NT2/D1 (cell line): Measurements from ENCODE around the gene ATP8B1.

ENCODE experiments used
- DNase-seq: peaks from one replicate; pipeline ENCODE4 v3.0.0-alpha.2; 2011; ENCODE audit warnings: low read depth, low spot score
- H3K27me3 ChIP-seq: 2 replicates; pipeline ENCODE4 v1.6.0; 2011; ENCODE audit warnings: mild to moderate bottlenecking; ENCODE audit not compliant: insufficient read length, insufficient read depth
- H3K36me3 ChIP-seq: 2 replicates; pipeline ENCODE4 v1.6.1; 2011; ENCODE audit warnings: mild to moderate bottlenecking, low read length, mixed read lengths; ENCODE audit not compliant: insufficient read depth, insufficient read length
- H3K4me1 ChIP-seq: 2 replicates; pipeline ENCODE4 v1.5.1; 2011; ENCODE audit not compliant: insufficient read depth, insufficient read length
- H3K4me3 ChIP-seq: 2 replicates; pipeline ENCODE4 v1.5.1; 2011; ENCODE audit warnings: low read depth; ENCODE audit not compliant: insufficient read length
- H3K9ac ChIP-seq: 2 replicates; pipeline ENCODE4 v1.6.0; 2011; ENCODE audit warnings: low read depth; ENCODE audit not compliant: insufficient read length
- H3K9me3 ChIP-seq: 2 replicates; pipeline ENCODE4 v1.5.1; 2011; ENCODE audit warnings: mild to moderate bottlenecking, low read length; ENCODE audit not compliant: insufficient read depth
- SUZ12 ChIP-seq: IDR thresholded peaks from 2 replicates; pipeline ENCODE4 v1.6.1; 2011; ENCODE audit not compliant: insufficient read length, insufficient read depth; ENCODE audit errors: extremely low read depth
- YY1 ChIP-seq: IDR thresholded peaks from 2 replicates; pipeline ENCODE4 v1.6.1; 2011; ENCODE audit not compliant: insufficient read length, insufficient read depth
- ZNF274 ChIP-seq: IDR thresholded peaks from 2 replicates; pipeline ENCODE4 v1.6.1; 2011; ENCODE audit warnings: mild to moderate bottlenecking, low read depth, low read length

ATP8B1 gene

GRCh38 chr18:57710226-57710625 is 92.9 kb downstream of the ATP8B1 start:
- H3K9ac ChIP-seq, result no peak overlapping the region
- no peaks in the 10 kb centered on the region for H3K27me3 ChIP-seq
- H3K4me3 ChIP-seq, result no peak overlapping the region
- H3K9me3 ChIP-seq, result no peaks in the 10 kb centered on the region
- DNase-seq, result no peak
- H3K4me1 ChIP-seq, result no peaks in the 10 kb centered on the region
- no peaks in the 10 kb centered on the region for H3K36me3 ChIP-seq
- TF ChIP-seq SUZ12 (no peak), ZNF274 (no peak), YY1 (no peak)

DNA sequence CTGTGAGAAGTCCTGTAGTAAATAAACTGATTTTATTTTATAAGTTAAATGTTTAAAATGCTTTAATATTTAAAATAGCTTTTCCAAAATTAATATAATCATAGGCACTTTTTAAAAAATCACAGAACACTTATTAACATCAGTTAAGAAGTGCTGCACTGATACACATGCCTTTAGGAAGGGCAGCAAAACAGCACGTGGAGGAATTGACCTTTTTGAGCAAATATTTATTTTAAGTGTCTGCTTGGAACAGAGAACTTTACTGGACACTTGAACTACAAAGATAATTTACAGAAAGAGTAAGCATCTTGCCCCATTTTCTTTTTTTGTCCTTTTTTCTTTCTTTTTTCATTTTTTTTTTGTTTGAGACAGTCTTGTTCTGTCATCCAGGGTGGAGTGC is 93.8 kb downstream of the ATP8B1 start:
- DNase-seq, result no peak
- Histone ChIP-seq H3K36me3 (no peaks in the 10 kb centered on the region), H3K9me3 (no peaks in the 10 kb centered on the region), H3K4me3 (no peak overlapping the region), H3K4me1 (no peaks in the 10 kb centered on the region), H3K27me3 (no peaks in the 10 kb centered on the region), H3K9ac (no peak overlapping the region)
- TF ChIP-seq ZNF274, result no peak
- TF ChIP-seq SUZ12, result no peak
- TF ChIP-seq YY1, result no peak

DNA sequence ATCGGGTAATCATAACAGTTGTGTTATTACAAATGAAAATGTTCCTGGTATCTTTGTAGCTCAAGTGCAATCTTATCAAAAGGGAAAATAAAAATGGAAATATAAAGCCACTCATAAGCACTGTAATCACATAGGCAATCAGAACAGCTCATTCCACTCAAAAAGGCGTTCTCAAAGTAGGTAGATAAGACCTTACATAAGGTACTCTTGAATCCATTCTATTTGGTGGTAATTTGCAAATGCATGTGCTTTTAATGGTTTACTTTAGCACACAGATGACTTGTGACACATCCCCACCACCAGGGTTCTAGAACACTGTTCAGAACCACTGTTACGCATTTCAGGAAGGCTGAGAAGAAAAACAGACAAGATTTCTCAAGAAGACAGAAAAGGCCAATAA is 94.8 kb downstream of the ATP8B1 start:
- H3K36me3 ChIP-seq, result no peaks in the 10 kb centered on the region
- H3K4me3 ChIP-seq, result no peak overlapping the region
- H3K27me3 ChIP-seq, result no peaks in the 10 kb centered on the region
- no peaks in the 10 kb centered on the region for H3K9me3 ChIP-seq
- H3K4me1 ChIP-seq, result no peaks in the 10 kb centered on the region
- no peak overlapping the region for H3K9ac ChIP-seq
- TF ChIP-seq SUZ12 (no peak), ZNF274 (no peak), YY1 (no peak)
- DNase-seq, result no peak

GRCh38 chr18:57705832-57706595 is 97.1 kb downstream of the ATP8B1 start:
- no peaks in the 10 kb centered on the region for H3K36me3 ChIP-seq

DNA sequence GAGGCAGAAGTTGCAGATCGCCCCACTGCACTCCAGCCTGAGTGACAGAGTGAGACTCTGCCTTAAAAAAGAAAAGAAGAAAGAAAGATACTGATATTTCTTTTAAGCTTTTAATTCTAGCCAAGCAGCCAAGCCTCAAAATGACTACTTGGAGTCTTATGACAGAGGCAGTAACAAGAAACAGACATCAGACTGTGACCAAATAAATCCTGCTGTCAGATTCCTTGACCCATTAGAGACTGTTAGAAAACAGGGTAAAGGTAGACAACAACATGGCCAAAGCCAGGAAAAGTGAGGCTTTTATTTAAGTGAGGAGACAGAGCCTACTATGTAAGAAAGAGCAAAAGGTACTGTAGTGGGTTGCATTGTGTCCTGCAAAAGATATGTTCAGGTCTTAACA is 98.1 kb downstream of the ATP8B1 start:
- Histone ChIP-seq H3K4me1 (no peaks in the 10 kb centered on the region), H3K9ac (no peak overlapping the region), H3K9me3 (no peaks in the 10 kb centered on the region), H3K27me3 (no peaks in the 10 kb centered on the region), H3K36me3 (no peaks in the 10 kb centered on the region), H3K4me3 (no peak overlapping the region)
- no peak for DNase-seq
- TF ChIP-seq SUZ12, result no peak
- no peak for TF ChIP-seq ZNF274
- TF ChIP-seq YY1, result no peak

More at GRCh38 chr18:57705832-57706595, 97.1 kb downstream of the ATP8B1 start:
- Histone ChIP-seq H3K9me3 (no peaks in the 10 kb centered on the region), H3K4me1 (no peaks in the 10 kb centered on the region), H3K27me3 (no peaks in the 10 kb centered on the region), H3K4me3 (no peak overlapping the region), H3K9ac (no peak overlapping the region)
- DNase-seq, result no peak
- no peak for TF ChIP-seq SUZ12
- no peak for TF ChIP-seq ZNF274
- TF ChIP-seq YY1, result no peak

DNA sequence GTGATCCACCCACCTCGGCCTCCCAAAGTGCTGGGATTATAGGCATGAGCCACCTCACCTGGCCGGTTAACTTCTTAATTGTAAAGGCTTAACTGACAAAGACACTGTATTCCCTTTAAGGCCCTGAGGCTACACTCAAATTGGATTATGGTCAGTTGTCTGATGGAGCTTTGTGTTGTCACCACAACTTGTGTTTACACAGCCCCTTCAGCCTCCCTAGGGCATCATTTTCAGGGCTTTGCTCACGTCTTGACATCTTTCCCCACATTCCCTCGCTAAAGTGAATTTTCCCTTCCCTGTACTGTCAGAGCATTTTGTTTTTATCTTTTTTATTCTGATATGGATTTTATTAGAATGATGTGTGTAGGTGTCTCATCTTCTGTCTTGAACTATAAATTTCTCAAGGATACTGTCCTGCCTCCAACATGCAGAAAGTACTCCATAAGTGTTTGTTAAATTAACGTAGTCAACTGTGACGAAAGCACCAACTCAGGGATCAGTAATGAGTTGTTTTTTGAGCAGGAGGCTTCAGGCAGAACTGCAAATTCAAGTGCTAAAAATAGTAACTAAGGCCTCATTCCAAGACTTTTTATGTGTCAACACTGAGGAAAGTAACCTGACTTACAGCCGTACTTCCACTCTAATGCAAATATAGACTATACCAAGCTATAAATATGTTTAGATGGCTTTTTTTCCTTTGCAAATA is 104.4 kb downstream of the ATP8B1 start:
- TF ChIP-seq ZNF274 (no peak), SUZ12 (no peak), YY1 (no peak)
- no peak for DNase-seq

DNA sequence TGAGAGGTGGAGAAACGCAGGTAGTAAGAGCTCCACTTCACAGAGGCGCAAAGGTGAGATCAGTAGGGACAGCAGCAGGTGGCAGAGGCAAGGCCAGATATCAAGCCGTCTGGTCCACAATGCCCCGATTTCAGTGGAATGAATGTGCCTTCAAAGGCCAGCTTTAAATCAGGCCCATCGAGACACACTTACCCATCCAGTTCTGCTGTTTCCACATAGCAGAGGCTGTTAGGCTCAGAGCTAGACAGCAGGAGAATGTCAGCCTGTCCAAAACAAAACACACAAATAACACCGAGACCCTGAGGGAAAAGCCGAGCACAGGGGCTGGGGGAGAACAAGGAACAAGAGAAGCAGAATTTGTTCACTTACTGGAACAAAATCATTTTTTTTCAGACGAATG is 105.7 kb downstream of the ATP8B1 start:
- no peak for DNase-seq
- Histone ChIP-seq H3K36me3 (no peaks in the 10 kb centered on the region), H3K9ac (no peak overlapping the region), H3K4me3 (no peak overlapping the region), H3K9me3 (no peaks in the 10 kb centered on the region), H3K27me3 (no peaks in the 10 kb centered on the region), H3K4me1 (peaks cover 2% of the 10 kb centered on the region)
- no peak for TF ChIP-seq SUZ12
- no peak for TF ChIP-seq ZNF274
- no peak for TF ChIP-seq YY1

More for the DNA sequence above, 104.4 kb downstream of the ATP8B1 start:
- Histone ChIP-seq H3K27me3 (no peaks in the 10 kb centered on the region), H3K36me3 (no peaks in the 10 kb centered on the region), H3K4me3 (no peak overlapping the region), H3K9ac (no peak overlapping the region), H3K4me1 (peaks cover 2% of the 10 kb centered on the region), H3K9me3 (no peaks in the 10 kb centered on the region)
